Nephron progenitor cell (in vitro differentiated cells): ENCODE data around the gene CYB5R3.

Experiments
- DNase-seq: peaks from one replicate; pipeline ENCODE4 v3.0.0; 2021
- H3K27ac Mint-ChIP-seq: 2 replicates; pipeline ENCODE4 v1.8.0; 2021; ENCODE audit warnings: mild to moderate bottlenecking, moderate library complexity, mixed read lengths
- H3K27me3 Mint-ChIP-seq: 2 replicates; pipeline ENCODE4 v1.8.0; 2021; ENCODE audit warnings: mild to moderate bottlenecking, low read depth, mixed read lengths; ENCODE audit not compliant: poor library complexity
- H3K36me3 Mint-ChIP-seq: 2 replicates; pipeline ENCODE4 v1.8.0; 2021; ENCODE audit warnings: low read depth, mixed read lengths
- H3K4me1 Mint-ChIP-seq: 2 replicates; pipeline ENCODE4 v1.8.0; 2021; ENCODE audit warnings: mixed read lengths
- H3K4me3 Mint-ChIP-seq: 2 replicates; pipeline ENCODE4 v1.8.0; 2021; ENCODE audit warnings: mild to moderate bottlenecking, moderate library complexity, mixed read lengths
- H3K9me3 Mint-ChIP-seq: 2 replicates; pipeline ENCODE4 v1.8.0; 2021; ENCODE audit warnings: mild to moderate bottlenecking, moderate library complexity, mixed read lengths
- TF ChIP-seq, protein P1 (sequence below): fragments of 200-600 bp; sonication (generic); IDR thresholded peaks from 2 replicates; pipeline ENCODE4 v1.5.0; 2021; ENCODE audit warnings: antibody characterized with exemption

CYB5R3 gene

DNA sequence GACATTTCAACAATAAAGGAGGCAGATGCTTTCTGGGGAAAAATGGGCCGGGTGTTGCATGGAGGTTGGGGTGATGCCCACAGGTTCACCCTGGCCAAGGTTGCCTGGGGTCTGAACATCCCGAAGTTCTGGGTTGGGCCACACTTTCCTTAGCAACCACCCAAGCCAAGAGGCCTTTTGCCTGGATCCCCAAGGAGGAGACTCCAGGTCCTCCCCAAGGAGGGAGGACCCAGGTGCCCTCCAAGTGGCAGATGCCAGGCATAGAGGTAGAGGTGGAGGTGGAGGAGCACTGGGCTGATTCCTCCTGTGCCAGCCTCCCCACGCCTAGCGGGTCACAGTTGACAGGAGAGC is 1.2 kb downstream of the CYB5R3 start:
- Mint-ChIP-seq H3K4me3 (peak overlapping the region; percentile 98), H3K36me3 (no peaks in the 10 kb centered on the region), H3K27ac (no peak overlapping the region), H3K9me3 (no peaks in the 10 kb centered on the region), H3K4me1 (peaks cover 63% of the 10 kb centered on the region), H3K27me3 (no peaks in the 10 kb centered on the region)
- TF ChIP-seq, protein P1, sequence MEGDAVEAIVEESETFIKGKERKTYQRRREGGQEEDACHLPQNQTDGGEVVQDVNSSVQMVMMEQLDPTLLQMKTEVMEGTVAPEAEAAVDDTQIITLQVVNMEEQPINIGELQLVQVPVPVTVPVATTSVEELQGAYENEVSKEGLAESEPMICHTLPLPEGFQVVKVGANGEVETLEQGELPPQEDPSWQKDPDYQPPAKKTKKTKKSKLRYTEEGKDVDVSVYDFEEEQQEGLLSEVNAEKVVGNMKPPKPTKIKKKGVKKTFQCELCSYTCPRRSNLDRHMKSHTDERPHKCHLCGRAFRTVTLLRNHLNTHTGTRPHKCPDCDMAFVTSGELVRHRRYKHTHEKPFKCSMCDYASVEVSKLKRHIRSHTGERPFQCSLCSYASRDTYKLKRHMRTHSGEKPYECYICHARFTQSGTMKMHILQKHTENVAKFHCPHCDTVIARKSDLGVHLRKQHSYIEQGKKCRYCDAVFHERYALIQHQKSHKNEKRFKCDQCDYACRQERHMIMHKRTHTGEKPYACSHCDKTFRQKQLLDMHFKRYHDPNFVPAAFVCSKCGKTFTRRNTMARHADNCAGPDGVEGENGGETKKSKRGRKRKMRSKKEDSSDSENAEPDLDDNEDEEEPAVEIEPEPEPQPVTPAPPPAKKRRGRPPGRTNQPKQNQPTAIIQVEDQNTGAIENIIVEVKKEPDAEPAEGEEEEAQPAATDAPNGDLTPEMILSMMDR = no peak
- no peak for DNase-seq

DNA sequence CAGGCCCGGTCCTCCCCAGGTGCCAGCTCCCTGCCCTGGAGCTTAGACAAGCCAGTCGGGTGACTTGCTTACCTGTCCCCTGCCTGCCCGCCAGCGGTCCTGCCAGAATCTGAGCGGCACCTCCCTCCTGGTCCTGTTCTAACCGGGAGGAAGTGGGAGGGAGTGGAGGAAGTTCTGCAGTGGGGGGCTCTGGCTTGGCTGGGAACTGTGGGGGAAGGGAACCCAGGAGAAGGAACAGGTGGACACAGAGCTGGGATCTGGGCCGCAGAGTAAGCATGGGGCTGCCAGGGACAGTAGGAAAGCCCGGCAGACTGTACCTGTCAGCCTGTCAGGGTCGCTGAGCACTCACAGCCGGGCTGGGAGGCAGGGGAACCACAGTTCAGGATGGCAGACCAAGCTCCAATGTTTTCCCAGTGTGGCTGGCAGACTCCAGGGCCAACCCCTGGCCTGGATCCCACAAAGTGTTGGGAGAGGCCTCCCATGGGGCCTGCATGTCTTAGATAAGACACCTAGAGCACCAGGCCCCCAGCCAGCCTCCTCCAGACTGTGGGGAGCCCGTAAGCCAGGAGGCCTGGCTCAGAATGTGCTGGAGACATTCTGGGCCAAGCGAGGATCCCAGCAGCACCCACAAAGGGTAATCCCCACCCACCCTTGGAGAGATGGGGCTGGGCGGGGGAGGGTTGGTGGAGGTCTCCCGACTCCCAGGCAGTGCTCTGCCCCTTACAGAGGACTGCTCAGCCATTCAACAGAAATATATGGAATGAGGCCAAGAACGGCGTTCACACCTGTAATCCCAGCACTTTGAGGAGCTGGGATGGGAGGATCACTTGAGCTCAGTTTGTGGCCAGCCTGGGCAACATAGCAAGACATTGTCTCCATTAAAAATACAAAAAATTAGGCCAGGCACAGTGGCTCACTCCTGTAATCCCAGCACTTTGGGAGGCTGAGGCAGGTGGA is 2.3 kb downstream of the CYB5R3 start:
- TF ChIP-seq, protein P1 = no peak
- Mint-ChIP-seq H3K36me3 (no peaks in the 10 kb centered on the region), H3K27ac (no peak overlapping the region), H3K9me3 (no peaks in the 10 kb centered on the region), H3K4me3 (peak overlapping the region; percentile 98), H3K27me3 (no peaks in the 10 kb centered on the region), H3K4me1 (peaks cover 62% of the 10 kb centered on the region)
- no peak for DNase-seq

DNA sequence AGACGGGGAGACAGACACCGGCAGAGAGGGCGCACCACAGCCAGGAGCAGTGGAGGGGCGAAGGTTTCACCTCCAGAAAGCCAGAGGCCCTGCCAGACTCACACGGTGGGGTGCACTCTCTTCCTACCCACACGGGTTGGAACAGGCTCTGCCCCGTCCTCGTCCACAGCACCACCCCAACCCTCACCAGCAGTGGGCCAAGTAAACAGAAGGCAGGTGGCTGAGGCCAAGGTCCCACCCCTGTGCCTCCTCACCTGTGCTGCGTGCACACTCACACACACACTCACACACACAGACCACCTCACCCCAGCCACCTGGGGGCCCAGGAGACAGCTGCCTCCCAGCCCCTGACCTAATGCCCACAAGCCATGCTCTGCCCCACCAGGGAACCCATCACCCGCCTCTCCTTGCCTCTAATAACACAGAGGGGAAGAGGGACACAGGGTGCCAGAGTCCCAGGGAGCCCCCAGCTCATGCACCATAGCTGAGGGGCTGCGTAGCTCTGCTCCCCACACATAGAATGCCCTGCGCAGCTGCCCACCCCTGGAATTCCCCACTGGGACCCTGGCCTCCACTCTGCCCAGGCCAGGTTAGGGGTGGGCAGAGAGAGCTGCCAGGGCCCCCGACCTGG is 3.1 kb downstream of the CYB5R3 start:
- Mint-ChIP-seq H3K27ac (peak overlapping the region; percentile 75), H3K27me3 (no peaks in the 10 kb centered on the region), H3K4me1 (peaks cover 57% of the 10 kb centered on the region), H3K36me3 (no peaks in the 10 kb centered on the region), H3K4me3 (no peak overlapping the region), H3K9me3 (no peaks in the 10 kb centered on the region)
- TF ChIP-seq, protein P1 = no peak
- no peak for DNase-seq

DNA sequence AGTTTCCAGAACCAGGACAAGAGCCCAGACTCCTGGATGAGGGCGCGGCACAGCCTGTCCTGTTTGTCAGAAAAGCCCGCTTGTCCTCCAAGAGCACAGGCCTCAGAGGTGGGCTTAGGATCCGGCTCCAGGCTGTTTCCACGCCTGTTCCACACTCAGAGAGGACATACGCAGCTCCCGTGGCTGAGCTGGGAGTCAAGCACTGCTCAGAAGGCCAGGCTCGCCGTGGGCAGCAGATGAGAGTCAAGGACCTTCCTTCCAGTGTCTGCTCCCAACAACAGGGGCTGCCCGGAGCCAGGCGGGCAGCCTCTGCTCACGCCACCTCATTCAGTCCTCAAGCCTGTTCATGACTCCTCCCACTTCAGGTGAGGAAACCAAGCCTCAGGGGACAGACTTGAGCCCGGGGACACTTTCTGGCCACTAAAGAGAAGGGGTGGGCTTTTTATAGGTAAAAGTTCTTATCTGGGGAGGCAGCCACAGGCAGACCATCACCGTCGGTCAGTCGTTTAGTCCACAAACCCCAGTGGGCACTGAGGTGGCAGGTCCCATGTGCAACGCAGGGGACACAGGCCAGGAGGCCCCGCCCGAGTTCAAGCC is 3.8 kb downstream of the CYB5R3 start:
- H3K9me3 Mint-ChIP-seq = no peaks in the 10 kb centered on the region
- no peak for DNase-seq
- H3K36me3 Mint-ChIP-seq = peaks cover 5% of the 10 kb centered on the region
- H3K27me3 Mint-ChIP-seq = no peaks in the 10 kb centered on the region
- TF ChIP-seq, protein P1 = no peak
- no peak overlapping the region for H3K4me3 Mint-ChIP-seq
- peaks cover 54% of the 10 kb centered on the region for H3K4me1 Mint-ChIP-seq
- H3K27ac Mint-ChIP-seq = peak overlapping the region; percentile 86

DNA sequence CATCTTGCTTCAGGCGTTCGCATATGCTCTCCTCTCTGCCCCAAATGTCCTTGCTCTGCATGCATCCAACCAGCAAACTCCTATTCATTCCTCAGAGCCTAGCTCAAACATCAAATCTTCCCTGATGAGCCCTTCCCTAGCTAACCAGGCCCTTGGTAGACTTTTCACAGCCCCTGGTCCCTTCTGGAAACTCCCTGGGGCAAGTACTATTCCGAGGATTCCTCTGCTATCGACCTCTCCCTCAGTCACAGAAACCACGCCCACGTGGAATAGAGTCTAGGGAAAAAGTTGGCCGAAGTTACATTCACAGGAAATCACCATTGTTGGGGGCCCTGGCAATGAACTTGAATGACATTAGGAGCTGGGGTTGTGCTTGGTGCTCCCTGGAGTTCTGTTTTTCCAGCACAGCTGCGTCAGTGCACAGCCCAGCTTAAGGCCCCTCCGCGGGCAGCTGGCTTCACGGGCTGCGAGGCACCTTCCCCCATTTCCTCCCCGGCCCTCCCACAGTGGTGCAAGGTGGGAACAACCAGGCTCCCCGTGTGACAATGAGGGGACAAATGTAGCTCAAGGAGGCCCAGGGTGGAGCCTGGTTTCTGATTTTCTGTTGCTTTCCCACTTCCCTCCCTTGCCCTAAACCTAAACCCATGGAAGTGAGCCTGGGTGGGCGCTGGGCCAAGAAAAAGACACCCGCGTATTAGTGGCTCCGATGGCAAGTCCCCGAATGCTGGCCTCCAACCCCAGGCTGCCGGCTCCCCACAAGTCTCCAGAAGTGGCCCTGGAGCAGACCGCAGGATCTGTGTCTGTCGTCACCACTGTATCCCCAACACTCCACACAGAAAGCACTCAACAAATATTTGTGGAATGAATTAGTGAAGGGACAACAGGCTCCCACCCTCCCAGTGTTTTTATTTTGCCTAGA is 4.5 kb downstream of the CYB5R3 start:
- Mint-ChIP-seq H3K27ac (peak overlapping the region; percentile 86), H3K36me3 (peaks cover 10% of the 10 kb centered on the region), H3K9me3 (no peaks in the 10 kb centered on the region), H3K4me3 (no peak overlapping the region), H3K27me3 (no peaks in the 10 kb centered on the region), H3K4me1 (peaks cover 58% of the 10 kb centered on the region)
- TF ChIP-seq, protein P1 = no peak
- DNase-seq = no peak
